ENCODE measurements around the gene FOXA2.

The FOXA2 gene

GRCh38 chr20:22584522-22584921 is at the start of gene FOXA2:
TSS of gene FOXA2 (minus strand) at chr20:22584572. CDS start at chr20:22584278, 294 bp downstream.
- TF ChIP-seq EZH2 (IDR thresholded peaks at IDR 0.05), result no peak
- no peak for TF ChIP-seq FOXP2 (optimal IDR thresholded peaks at IDR 0.05; ENCODE audit: control extremely low read depth, extremely low read length, insufficient read depth)
- no peak for TF ChIP-seq POLR2AphosphoS5 (IDR thresholded peaks at IDR 0.05; ENCODE audit: borderline replicate concordance, low read depth, low read length)
- Histone ChIP-seq H3K36me3 (ENCODE audit: insufficient read depth, low read length) (no peaks in the 10 kb centered on the region), H3K9ac (ENCODE audit: insufficient read length) (no peak within 1 kb of the TSS), H3K9me3 (ENCODE audit: low read depth, low read length) (no peaks in the 10 kb centered on the region), H3K4me3 (no peak within 1 kb of the TSS), H3K27ac (no peak within 1 kb of the TSS)
- DNase-seq (ENCODE audit: low read depth, low spot score), result no peak

GRCh38 chr20:22630701-22631100 is 46.3 kb upstream of the FOXA2 start:
- H3K4me3 ChIP-seq, result no peak overlapping the region
- TF ChIP-seq EZH2 (IDR thresholded peaks at IDR 0.05) (no peak), FOXP2 (optimal IDR thresholded peaks at IDR 0.05; ENCODE audit: control extremely low read depth, extremely low read length, insufficient read depth) (no peak), POLR2AphosphoS5 (IDR thresholded peaks at IDR 0.05; ENCODE audit: borderline replicate concordance, low read depth, low read length) (no peak)
- no peak for DNase-seq (ENCODE audit: low read depth, low spot score)
- H3K9ac ChIP-seq (ENCODE audit: insufficient read length), result no peak overlapping the region
- no peak overlapping the region for H3K27ac ChIP-seq
- H3K9me3 ChIP-seq (ENCODE audit: low read depth, low read length), result no peaks in the 10 kb centered on the region
- H3K36me3 ChIP-seq (ENCODE audit: insufficient read depth, low read length), result no peaks in the 10 kb centered on the region

GRCh38 chr20:22629927-22630326 is 45.6 kb upstream of the FOXA2 start:
- H3K4me3 ChIP-seq, result no peak overlapping the region

GRCh38 chr20:22629447-22629846 is 45.1 kb upstream of the FOXA2 start:
- Histone ChIP-seq H3K4me3 (no peak overlapping the region), H3K27ac (no peak overlapping the region), H3K9ac (ENCODE audit: insufficient read length) (no peak overlapping the region), H3K9me3 (ENCODE audit: low read depth, low read length) (no peaks in the 10 kb centered on the region), H3K36me3 (ENCODE audit: insufficient read depth, low read length) (no peaks in the 10 kb centered on the region)
- TF ChIP-seq FOXP2 (optimal IDR thresholded peaks at IDR 0.05; ENCODE audit: control extremely low read depth, extremely low read length, insufficient read depth), result no peak
- TF ChIP-seq POLR2AphosphoS5 (IDR thresholded peaks at IDR 0.05; ENCODE audit: borderline replicate concordance, low read depth, low read length), result no peak
- TF ChIP-seq EZH2 (IDR thresholded peaks at IDR 0.05), result no peak
- DNase-seq (ENCODE audit: low read depth, low spot score), result no peak

More at GRCh38 chr20:22629927-22630326, 45.6 kb upstream of the FOXA2 start:
- H3K27ac ChIP-seq, result no peak overlapping the region
- H3K9me3 ChIP-seq (ENCODE audit: low read depth, low read length), result no peaks in the 10 kb centered on the region
- no peak for DNase-seq (ENCODE audit: low read depth, low spot score)
- no peak overlapping the region for H3K9ac ChIP-seq (ENCODE audit: insufficient read length)
- H3K36me3 ChIP-seq (ENCODE audit: insufficient read depth, low read length), result no peaks in the 10 kb centered on the region
- TF ChIP-seq POLR2AphosphoS5 (IDR thresholded peaks at IDR 0.05; ENCODE audit: borderline replicate concordance, low read depth, low read length), result no peak
- no peak for TF ChIP-seq EZH2 (IDR thresholded peaks at IDR 0.05)
- no peak for TF ChIP-seq FOXP2 (optimal IDR thresholded peaks at IDR 0.05; ENCODE audit: control extremely low read depth, extremely low read length, insufficient read depth)

- Histone ChIP-seq H3K36me3 (ENCODE audit: insufficient read depth, low read length) (no peaks in the 10 kb centered on the region), H3K9me3 (ENCODE audit: low read depth, low read length) (no peaks in the 10 kb centered on the region), H3K27ac (no peak overlapping the region), H3K4me3 (no peak overlapping the region), H3K9ac (ENCODE audit: insufficient read length) (no peak overlapping the region)
- TF ChIP-seq EZH2 (IDR thresholded peaks at IDR 0.05), result no peak
- TF ChIP-seq POLR2AphosphoS5 (IDR thresholded peaks at IDR 0.05; ENCODE audit: borderline replicate concordance, low read depth, low read length), result no peak
- no peak for TF ChIP-seq FOXP2 (optimal IDR thresholded peaks at IDR 0.05; ENCODE audit: control extremely low read depth, extremely low read length, insufficient read depth)
- DNase-seq (ENCODE audit: low read depth, low spot score), result no peak
Measured at GRCh38 chr20:22626496-22626895, 42.1 kb upstream of the FOXA2 start.

- Histone ChIP-seq H3K9ac (ENCODE audit: insufficient read length) (no peak overlapping the region), H3K4me3 (no peak overlapping the region), H3K36me3 (ENCODE audit: insufficient read depth, low read length) (no peaks in the 10 kb centered on the region), H3K9me3 (ENCODE audit: low read depth, low read length) (no peaks in the 10 kb centered on the region), H3K27ac (no peak overlapping the region)
- TF ChIP-seq EZH2 (IDR thresholded peaks at IDR 0.05) (no peak), POLR2AphosphoS5 (IDR thresholded peaks at IDR 0.05; ENCODE audit: borderline replicate concordance, low read depth, low read length) (no peak), FOXP2 (optimal IDR thresholded peaks at IDR 0.05; ENCODE audit: control extremely low read depth, extremely low read length, insufficient read depth) (no peak)
- no peak for DNase-seq (ENCODE audit: low read depth, low spot score)
Measured at GRCh38 chr20:22623211-22623610, 38.8 kb upstream of the FOXA2 start.

- Histone ChIP-seq H3K9ac (ENCODE audit: insufficient read length) (no peak overlapping the region), H3K4me3 (no peak overlapping the region), H3K9me3 (ENCODE audit: low read depth, low read length) (no peaks in the 10 kb centered on the region), H3K36me3 (ENCODE audit: insufficient read depth, low read length) (no peaks in the 10 kb centered on the region), H3K27ac (no peak overlapping the region)
- DNase-seq (ENCODE audit: low read depth, low spot score), result no peak
- TF ChIP-seq EZH2 (IDR thresholded peaks at IDR 0.05) (no peak), FOXP2 (optimal IDR thresholded peaks at IDR 0.05; ENCODE audit: control extremely low read depth, extremely low read length, insufficient read depth) (no peak), POLR2AphosphoS5 (IDR thresholded peaks at IDR 0.05; ENCODE audit: borderline replicate concordance, low read depth, low read length) (no peak)
Measured at GRCh38 chr20:22620342-22620741, 36.0 kb upstream of the FOXA2 start.

- no peaks in the 10 kb centered on the region for H3K36me3 ChIP-seq (ENCODE audit: insufficient read depth, low read length)
- no peak overlapping the region for H3K9ac ChIP-seq (ENCODE audit: insufficient read length)
- H3K4me3 ChIP-seq, result no peak overlapping the region
- H3K27ac ChIP-seq, result no peak overlapping the region
- DNase-seq (ENCODE audit: low read depth, low spot score), result no peak
- no peak for TF ChIP-seq FOXP2 (optimal IDR thresholded peaks at IDR 0.05; ENCODE audit: control extremely low read depth, extremely low read length, insufficient read depth)
- no peak for TF ChIP-seq POLR2AphosphoS5 (IDR thresholded peaks at IDR 0.05; ENCODE audit: borderline replicate concordance, low read depth, low read length)
- no peak for TF ChIP-seq EZH2 (IDR thresholded peaks at IDR 0.05)
- H3K9me3 ChIP-seq (ENCODE audit: low read depth, low read length), result no peaks in the 10 kb centered on the region
Measured at GRCh38 chr20:22619806-22620205, 35.4 kb upstream of the FOXA2 start.

GRCh38 chr20:22619272-22619671 is 34.9 kb upstream of the FOXA2 start:
- no peak overlapping the region for H3K4me3 ChIP-seq
- TF ChIP-seq POLR2AphosphoS5 (IDR thresholded peaks at IDR 0.05; ENCODE audit: borderline replicate concordance, low read depth, low read length), result no peak
- TF ChIP-seq EZH2 (IDR thresholded peaks at IDR 0.05), result no peak
- TF ChIP-seq FOXP2 (optimal IDR thresholded peaks at IDR 0.05; ENCODE audit: control extremely low read depth, extremely low read length, insufficient read depth), result no peak

More at GRCh38 chr20:22619272-22619671, 34.9 kb upstream of the FOXA2 start:
- H3K9me3 ChIP-seq (ENCODE audit: low read depth, low read length), result no peaks in the 10 kb centered on the region
- H3K36me3 ChIP-seq (ENCODE audit: insufficient read depth, low read length), result no peaks in the 10 kb centered on the region
- H3K27ac ChIP-seq, result no peak overlapping the region
- no peak overlapping the region for H3K9ac ChIP-seq (ENCODE audit: insufficient read length)
- DNase-seq (ENCODE audit: low read depth, low spot score), result no peak

Measured in SK-N-MC (cell line).